ENCODE results near the gene ADCY3.

DNA sequence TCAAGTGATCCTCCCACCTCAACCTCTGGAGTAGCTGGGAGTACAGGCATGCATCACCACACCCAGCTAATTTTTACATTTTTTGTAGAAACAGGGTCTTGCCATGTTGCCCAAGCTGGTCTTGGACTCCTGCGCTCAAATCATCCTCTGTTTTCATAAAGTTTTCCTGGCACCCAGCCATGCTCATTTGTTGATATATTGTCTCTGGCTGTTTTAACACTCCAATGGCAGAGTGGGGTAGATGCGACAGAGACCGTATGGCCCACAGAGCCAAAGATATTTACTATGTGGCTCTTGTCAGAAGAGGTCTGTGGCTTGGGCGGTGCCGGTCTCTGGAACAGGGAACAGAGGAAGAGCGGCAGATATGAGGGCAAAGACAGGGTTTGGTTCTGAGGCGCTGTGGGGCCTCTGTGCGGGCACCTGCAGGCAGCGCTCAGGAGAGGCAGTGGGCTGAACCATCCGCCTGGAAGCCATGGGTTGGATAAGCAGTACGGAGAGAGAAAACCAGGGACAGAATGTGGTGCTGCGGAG is 76.6 kb downstream of the ADCY3 start:
- no peak for TF ChIP-seq POLR2A (IDR thresholded peaks at IDR 0.05; ENCODE audit: low read depth, low read length)
- TF ChIP-seq ELK1 (IDR thresholded peaks at IDR 0.05; ENCODE audit: borderline replicate concordance, low read depth, low read length) = no peak
- TF ChIP-seq, protein P1, sequence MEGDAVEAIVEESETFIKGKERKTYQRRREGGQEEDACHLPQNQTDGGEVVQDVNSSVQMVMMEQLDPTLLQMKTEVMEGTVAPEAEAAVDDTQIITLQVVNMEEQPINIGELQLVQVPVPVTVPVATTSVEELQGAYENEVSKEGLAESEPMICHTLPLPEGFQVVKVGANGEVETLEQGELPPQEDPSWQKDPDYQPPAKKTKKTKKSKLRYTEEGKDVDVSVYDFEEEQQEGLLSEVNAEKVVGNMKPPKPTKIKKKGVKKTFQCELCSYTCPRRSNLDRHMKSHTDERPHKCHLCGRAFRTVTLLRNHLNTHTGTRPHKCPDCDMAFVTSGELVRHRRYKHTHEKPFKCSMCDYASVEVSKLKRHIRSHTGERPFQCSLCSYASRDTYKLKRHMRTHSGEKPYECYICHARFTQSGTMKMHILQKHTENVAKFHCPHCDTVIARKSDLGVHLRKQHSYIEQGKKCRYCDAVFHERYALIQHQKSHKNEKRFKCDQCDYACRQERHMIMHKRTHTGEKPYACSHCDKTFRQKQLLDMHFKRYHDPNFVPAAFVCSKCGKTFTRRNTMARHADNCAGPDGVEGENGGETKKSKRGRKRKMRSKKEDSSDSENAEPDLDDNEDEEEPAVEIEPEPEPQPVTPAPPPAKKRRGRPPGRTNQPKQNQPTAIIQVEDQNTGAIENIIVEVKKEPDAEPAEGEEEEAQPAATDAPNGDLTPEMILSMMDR (conservative IDR thresholded peaks at IDR 0.05; ENCODE audit: low read depth, low read length) = no peak
- TF ChIP-seq RFX5 (IDR thresholded peaks at IDR 0.05; ENCODE audit: low read depth, low read length) = no peak
- TF ChIP-seq USF2 (IDR thresholded peaks at IDR 0.05; ENCODE audit: low read depth, low read length) = no peak
- no peak for TF ChIP-seq CEBPB (IDR thresholded peaks at IDR 0.05; ENCODE audit: low read depth, low read length)
- no peak for TF ChIP-seq SMC3 (IDR thresholded peaks at IDR 0.05; ENCODE audit: low read depth, low read length)
- no peak for TF ChIP-seq RAD21 (IDR thresholded peaks at IDR 0.05; ENCODE audit: low read length)
- no peak for TF ChIP-seq MAFK (IDR thresholded peaks at IDR 0.05; ENCODE audit: low read depth, low read length)
- no peak for TF ChIP-seq NFE2L2 (IDR thresholded peaks at IDR 0.05; ENCODE audit: low read depth, low read length)
- TF ChIP-seq CHD1 (IDR thresholded peaks at IDR 0.05; ENCODE audit: low read depth, low read length) = no peak
- no peak for TF ChIP-seq BHLHE40 (IDR thresholded peaks at IDR 0.05; ENCODE audit: low read depth, low read length)

Measured in IMR-90 (cell line).